ENCODE results near the gene GPER1. TPM values are rescaled to one million over a fixed set of nuclear protein-coding genes. Genes with fewer than 3 reads are reported as not detected.

The GPER1 gene
- total RNA-seq, 1 experiment from 2014 or later, result not detected

DNA sequence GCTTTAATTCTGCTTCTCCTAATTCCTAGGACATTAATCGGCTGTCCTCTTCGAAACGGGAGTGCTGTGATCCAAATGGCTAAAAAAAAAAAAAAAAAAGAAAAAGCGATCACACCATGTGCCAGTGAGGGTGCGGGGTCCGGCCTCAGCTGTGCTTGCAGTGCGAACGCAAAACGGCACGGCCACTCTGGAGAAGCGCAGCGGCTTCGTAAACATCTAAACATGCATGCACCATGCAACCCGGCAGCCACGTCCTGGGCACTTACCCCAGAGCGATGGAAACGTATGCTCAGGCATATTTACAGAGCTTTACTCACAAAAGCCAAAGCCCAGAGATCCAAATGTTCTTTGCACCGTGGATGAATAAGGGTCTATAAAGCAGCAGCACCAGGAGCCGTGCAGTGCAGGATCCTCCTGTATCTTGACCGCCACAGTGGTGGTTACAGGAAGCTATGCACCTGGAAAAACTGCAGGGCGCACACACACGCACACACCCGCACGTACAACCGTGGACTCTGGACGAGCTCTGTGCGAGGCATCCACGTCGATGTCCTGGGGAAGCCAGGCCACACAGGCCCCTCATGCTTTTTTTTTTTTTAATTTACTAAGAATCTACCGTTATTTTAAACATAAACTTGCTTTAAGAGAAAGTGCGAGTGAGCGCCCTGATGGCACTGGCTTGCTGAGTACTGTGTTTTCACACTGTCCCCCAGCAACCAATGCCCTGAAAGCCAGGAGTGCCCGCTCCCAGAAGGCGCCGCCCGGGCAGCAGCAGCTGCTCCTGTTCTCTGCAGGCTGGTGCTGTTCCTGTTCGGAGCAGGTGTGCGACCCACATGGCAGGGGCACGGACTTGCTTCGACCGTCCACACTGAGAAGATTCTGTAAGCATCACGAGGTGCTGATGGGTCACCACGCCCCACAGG is 25.0 kb downstream of the GPER1 start:
- no CpG with 5 or more reads among the region's 43 CpGs for WGBS (ENCODE audit: extremely low coverage, insufficient read length, low lambda C conversion rate)
- H3K14ac ChIP-seq (ENCODE audit: insufficient read depth, low read length), result no peak overlapping the region; the same call in 1 of the 2 replicates
- Mint-ChIP-seq H3K27me3 (ENCODE audit: low read depth) (no peaks in the 10 kb centered on the region), H3K9me3 (peaks cover 0 to 7% of the 10 kb centered on the region in 2 experiments; a peak in 3 of 5 replicates), H3K36me3 (ENCODE audit: insufficient read depth in 1 of 3, low read depth in 3 of 3) (peaks cover 8 to 12% (median 9%) of the 10 kb centered on the region in 3 experiments), H3K27ac (peak overlapping the region in 1 of 3 experiments; percentile 31; a peak in 1 of 7 replicates), H3K4me1 (no peaks in the 10 kb centered on the region), H3K4me3 (no peak overlapping the region)
- no peak overlapping the region for H2BK20ac ChIP-seq (ENCODE audit: low read depth, low read length, poor library complexity, severe bottlenecking)
- H3K4me2 ChIP-seq (ENCODE audit: insufficient read depth, insufficient read length, low read length), result no peak overlapping the region
- peaks cover 2% of the 10 kb centered on the region; the same call in 1 of the 2 replicates for H3K79me2 ChIP-seq (ENCODE audit: insufficient read depth, low read length)
- H2AFZ ChIP-seq (ENCODE audit: low read length), result no peak overlapping the region
- TF ChIP-seq, protein P1, sequence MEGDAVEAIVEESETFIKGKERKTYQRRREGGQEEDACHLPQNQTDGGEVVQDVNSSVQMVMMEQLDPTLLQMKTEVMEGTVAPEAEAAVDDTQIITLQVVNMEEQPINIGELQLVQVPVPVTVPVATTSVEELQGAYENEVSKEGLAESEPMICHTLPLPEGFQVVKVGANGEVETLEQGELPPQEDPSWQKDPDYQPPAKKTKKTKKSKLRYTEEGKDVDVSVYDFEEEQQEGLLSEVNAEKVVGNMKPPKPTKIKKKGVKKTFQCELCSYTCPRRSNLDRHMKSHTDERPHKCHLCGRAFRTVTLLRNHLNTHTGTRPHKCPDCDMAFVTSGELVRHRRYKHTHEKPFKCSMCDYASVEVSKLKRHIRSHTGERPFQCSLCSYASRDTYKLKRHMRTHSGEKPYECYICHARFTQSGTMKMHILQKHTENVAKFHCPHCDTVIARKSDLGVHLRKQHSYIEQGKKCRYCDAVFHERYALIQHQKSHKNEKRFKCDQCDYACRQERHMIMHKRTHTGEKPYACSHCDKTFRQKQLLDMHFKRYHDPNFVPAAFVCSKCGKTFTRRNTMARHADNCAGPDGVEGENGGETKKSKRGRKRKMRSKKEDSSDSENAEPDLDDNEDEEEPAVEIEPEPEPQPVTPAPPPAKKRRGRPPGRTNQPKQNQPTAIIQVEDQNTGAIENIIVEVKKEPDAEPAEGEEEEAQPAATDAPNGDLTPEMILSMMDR (conservative IDR thresholded peaks at IDR 0.05), result no peak
- peaks cover 8% of the 10 kb centered on the region for H3K79me1 ChIP-seq (ENCODE audit: insufficient read depth, low read depth, low read length, poor library complexity, severe bottlenecking)
- H3K9ac ChIP-seq (ENCODE audit: extremely low read depth, insufficient read length, low read length), result no peak overlapping the region
- H3K56ac ChIP-seq (ENCODE audit: insufficient read length, low read depth, low read length), result no peak overlapping the region
- no peak overlapping the region for H3K23ac ChIP-seq (ENCODE audit: insufficient read length, low read depth, low read length)
- no peak overlapping the region for H2BK12ac ChIP-seq (ENCODE audit: insufficient read length, low read depth, low read length)
- no peak overlapping the region for H3K27ac ChIP-seq (ENCODE audit: insufficient read length, low read depth, low read length)
- no peak overlapping the region for H4K8ac ChIP-seq (replicated peaks; ENCODE audit: insufficient read length, low read depth, low read length)
- H2AK5ac ChIP-seq (ENCODE audit: insufficient read length, low read length), result no peak overlapping the region
- H3K9me3 ChIP-seq (ENCODE audit: control insufficient read depth, low read depth, low read length), result no peaks in the 10 kb centered on the region
- no peak overlapping the region for H3K4ac ChIP-seq (ENCODE audit: low read depth, low read length)
- H3K4me1 ChIP-seq (ENCODE audit: insufficient read depth, low read length), result no peaks in the 10 kb centered on the region
- H2BK120ac ChIP-seq (ENCODE audit: low read depth, low read length, poor library complexity, severe bottlenecking), result no peak overlapping the region
- no peak overlapping the region for H3K18ac ChIP-seq (ENCODE audit: insufficient read length, low read depth, low read length)
- no peak overlapping the region for H2BK5ac ChIP-seq (ENCODE audit: insufficient read length, low read length)
- H4K91ac ChIP-seq (ENCODE audit: insufficient read length, low read depth, low read length), result no peak overlapping the region
- H3K23me2 ChIP-seq (ENCODE audit: insufficient read length, low read depth, low read length, poor library complexity, severe bottlenecking), result no peaks in the 10 kb centered on the region
- H3T11ph ChIP-seq (ENCODE audit: low read length), result no peak overlapping the region
- peaks cover 3% of the 10 kb centered on the region for H4K20me1 ChIP-seq (ENCODE audit: control insufficient read depth, insufficient read depth, insufficient read length)
- H2BK15ac ChIP-seq (ENCODE audit: low read depth, low read length), result no peak overlapping the region
- H4K5ac ChIP-seq (ENCODE audit: insufficient read length, low read depth, low read length), result no peak overlapping the region
- H3K27me3 ChIP-seq (ENCODE audit: insufficient read depth, low read length), result no peaks in the 10 kb centered on the region
- DNase-seq, result no peak

All from H9 (cell line).